CD4-positive, CD25-positive, alpha-beta regulatory T cell (primary cell): ENCODE measurements around the gene MYO3B. TPM values are rescaled to one million over a fixed set of nuclear protein-coding genes. Genes with fewer than 3 reads are reported as not detected.

Experiments used
- ATAC-seq, 2 donors: fragments of 150-1000 bp; cut with Tn5 transposase; one replicate each; pipeline ENCODE4 v1.10.0; 2021; ENCODE audit warnings: low read depth in 2 of 2, moderate number of reproducible peaks in 2 of 2, moderate library complexity in 1 of 2
- DNase-seq, 3 donors: peaks; one replicate each; pipeline versions ENCODE4 v3.0.0 to v3.0.0-alpha.2; 2012 to 2022; ENCODE audit warnings: mixed read lengths in 1 of 3
- H3K27ac ChIP-seq: one replicate; pipeline ENCODE4 v1.7.0; 2013; ENCODE audit warnings: mild to moderate bottlenecking, low read length; ENCODE audit not compliant: insufficient read depth, poor library complexity, severe bottlenecking
- H3K27me3 ChIP-seq: one replicate; pipeline ENCODE4 v1.7.0; 2013; ENCODE audit warnings: low read length; ENCODE audit not compliant: control insufficient read depth, insufficient read depth
- H3K36me3 ChIP-seq: one replicate; pipeline ENCODE4 v1.7.0; 2013; ENCODE audit warnings: mild to moderate bottlenecking, low read length, moderate library complexity; ENCODE audit not compliant: control insufficient read depth, insufficient read depth
- H3K4me1 ChIP-seq: 2 replicates; pipeline ENCODE4 v1.7.0; 2013; ENCODE audit warnings: mild to moderate bottlenecking, low read length; ENCODE audit not compliant: insufficient read depth, control insufficient read depth, poor library complexity, severe bottlenecking
- H3K4me3 ChIP-seq: one replicate; pipeline ENCODE4 v1.7.0; 2013; ENCODE audit warnings: low read depth, mild to moderate bottlenecking, low read length, moderate library complexity
- H3K9me3 ChIP-seq, 2 experiments: 1 replicate in 1 of 2; 2 replicates in 1 of 2; pipeline ENCODE4 v1.7.0; 2013; ENCODE audit warnings: low read length in 2 of 2, mild to moderate bottlenecking in 1 of 2, moderate library complexity in 1 of 2; ENCODE audit not compliant: control insufficient read depth in 2 of 2
- H3K27ac Mint-ChIP-seq, 3 donors: one replicate each; pipeline ENCODE4 v1.8.0; 2020 to 2022; ENCODE audit warnings: mild to moderate bottlenecking in 3 of 3, mixed read lengths in 3 of 3, moderate library complexity in 2 of 3
- H3K27me3 Mint-ChIP-seq: one replicate; pipeline ENCODE4 v1.8.0; 2022; ENCODE audit warnings: mild to moderate bottlenecking, mixed read lengths
- H3K36me3 Mint-ChIP-seq: one replicate; pipeline ENCODE4 v1.8.0; 2020; ENCODE audit warnings: mixed read lengths
- H3K4me1 Mint-ChIP-seq, 4 donors: one replicate each; pipeline ENCODE4 v1.8.0; 2020 to 2022; ENCODE audit warnings: mixed read lengths in 4 of 4, mild to moderate bottlenecking in 1 of 4
- H3K4me3 Mint-ChIP-seq, 4 donors: one replicate each; pipeline ENCODE4 v1.8.0; 2020 to 2022; ENCODE audit warnings: mild to moderate bottlenecking in 4 of 4, mixed read lengths in 4 of 4, moderate library complexity in 3 of 4
- H3K9me3 Mint-ChIP-seq, 7 donors: one replicate each; pipeline ENCODE4 v1.8.0; 2020 to 2022; ENCODE audit warnings: mixed read lengths in 7 of 7, mild to moderate bottlenecking in 3 of 7, moderate library complexity in 2 of 7
- polyA plus RNA-seq, 4 donors: library from polyadenylated mRNA; unstranded; fragments of 300-500 nt; fragmentation: Illumina TruSeq; gene quantifications; one replicate each; pipeline ENCODE4 v1.2.3, GENCODE V29; 2021
- total RNA-seq: library from RNA; stranded (reverse); gene quantifications from one replicate; pipeline ENCODE4 v1.2.3, GENCODE V29; 2022

MYO3B gene
- total and polyA plus RNA-seq, 5 donors from 2014 or later: not detected

DNA sequence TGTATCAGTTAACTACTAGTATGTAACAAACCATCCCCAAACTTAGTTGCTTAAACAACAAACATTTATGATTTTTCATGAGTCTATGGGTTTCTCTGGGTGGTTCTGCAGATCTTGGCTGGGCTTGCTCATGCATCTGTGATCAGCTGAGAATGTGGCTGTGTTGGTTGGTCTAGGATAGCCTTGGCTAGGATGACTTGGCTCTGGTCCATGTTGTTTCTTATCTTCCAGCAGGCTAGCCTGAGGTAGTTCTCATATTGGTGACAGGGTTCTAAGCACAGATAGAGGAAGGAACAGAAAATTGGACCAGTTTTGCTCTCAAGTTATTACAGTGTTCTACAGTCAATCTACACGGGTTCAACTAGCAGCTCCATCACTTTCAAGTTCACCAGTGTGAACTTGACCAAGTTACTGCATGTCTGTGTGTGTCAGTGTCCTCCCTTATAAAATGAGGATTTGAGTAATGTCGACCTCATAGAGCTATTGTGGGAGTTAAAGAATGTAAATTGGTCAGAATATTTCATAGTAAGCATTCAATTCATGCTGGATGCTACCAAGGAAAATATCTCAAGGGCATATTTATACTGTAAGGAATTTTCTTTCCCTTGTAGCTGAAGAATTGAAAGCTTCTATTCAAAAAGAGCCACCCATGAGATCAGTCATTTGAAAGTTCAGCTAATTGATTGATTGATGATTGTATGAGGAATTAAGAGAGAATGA, 65.3 kb downstream of the MYO3B start:
- Histone ChIP-seq H3K4me1 (no peaks in the 10 kb centered on the region), H3K36me3 (no peaks in the 10 kb centered on the region), H3K27me3 (no peaks in the 10 kb centered on the region), H3K27ac (no peak overlapping the region), H3K9me3 (no peaks in the 10 kb centered on the region), H3K4me3 (no peak overlapping the region)
- peaks cover 0 to 4% (median 0%) of the 10 kb centered on the region in 7 donors for H3K9me3 Mint-ChIP-seq
- H3K36me3 Mint-ChIP-seq: no peaks in the 10 kb centered on the region
- DNase-seq (no peak), ATAC-seq (no peak)
- no peak overlapping the region for H3K27ac Mint-ChIP-seq
- peaks cover 18% of the 10 kb centered on the region for H3K27me3 Mint-ChIP-seq
- no peaks in the 10 kb centered on the region for H3K4me1 Mint-ChIP-seq
- no peak overlapping the region for H3K4me3 Mint-ChIP-seq

DNA sequence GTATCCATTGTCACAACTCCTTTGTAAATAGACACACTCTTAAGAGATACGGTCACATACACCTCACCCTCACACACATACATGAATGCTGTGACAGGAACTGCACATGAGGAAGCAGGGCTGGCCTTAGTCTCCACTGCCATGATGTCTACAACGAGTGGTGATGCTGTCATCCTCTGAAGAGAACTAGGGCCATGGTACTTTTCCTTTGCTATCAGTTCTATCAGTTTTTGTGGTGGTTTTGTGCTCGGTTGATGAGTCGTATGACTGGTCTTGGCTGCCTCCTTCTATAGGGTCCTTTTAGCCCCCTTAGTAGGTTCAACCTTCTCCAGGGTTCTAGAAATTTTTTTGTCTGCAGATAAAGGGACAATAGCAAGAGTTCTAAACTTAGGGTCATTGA, 66.0 kb downstream of the MYO3B start:
- H3K27ac Mint-ChIP-seq: no peak overlapping the region
- Histone ChIP-seq H3K27ac (no peak overlapping the region), H3K27me3 (no peaks in the 10 kb centered on the region), H3K36me3 (no peaks in the 10 kb centered on the region), H3K4me3 (no peak overlapping the region), H3K4me1 (no peaks in the 10 kb centered on the region), H3K9me3 (no peaks in the 10 kb centered on the region)
- no peak overlapping the region for H3K4me3 Mint-ChIP-seq
- peaks cover 0 to 4% (median 0%) of the 10 kb centered on the region in 7 donors for H3K9me3 Mint-ChIP-seq
- ATAC-seq (no peak), DNase-seq (no peak)
- peaks cover 18% of the 10 kb centered on the region for H3K27me3 Mint-ChIP-seq
- H3K36me3 Mint-ChIP-seq: no peaks in the 10 kb centered on the region
- no peaks in the 10 kb centered on the region for H3K4me1 Mint-ChIP-seq

- H3K9me3 Mint-ChIP-seq: peaks cover 0 to 4% (median 0%) of the 10 kb centered on the region in 7 donors
- Histone ChIP-seq H3K27ac (no peak overlapping the region), H3K27me3 (no peaks in the 10 kb centered on the region), H3K36me3 (no peaks in the 10 kb centered on the region), H3K9me3 (no peaks in the 10 kb centered on the region), H3K4me1 (no peaks in the 10 kb centered on the region), H3K4me3 (no peak overlapping the region)
- H3K36me3 Mint-ChIP-seq: no peaks in the 10 kb centered on the region
- no peak overlapping the region for H3K27ac Mint-ChIP-seq
- H3K4me1 Mint-ChIP-seq: no peaks in the 10 kb centered on the region
- H3K4me3 Mint-ChIP-seq: no peak overlapping the region
- peaks cover 18% of the 10 kb centered on the region for H3K27me3 Mint-ChIP-seq
- DNase-seq (no peak), ATAC-seq (no peak)
Observed at GRCh38 chr2:170244555-170244954, 66.6 kb downstream of the MYO3B start.

DNA sequence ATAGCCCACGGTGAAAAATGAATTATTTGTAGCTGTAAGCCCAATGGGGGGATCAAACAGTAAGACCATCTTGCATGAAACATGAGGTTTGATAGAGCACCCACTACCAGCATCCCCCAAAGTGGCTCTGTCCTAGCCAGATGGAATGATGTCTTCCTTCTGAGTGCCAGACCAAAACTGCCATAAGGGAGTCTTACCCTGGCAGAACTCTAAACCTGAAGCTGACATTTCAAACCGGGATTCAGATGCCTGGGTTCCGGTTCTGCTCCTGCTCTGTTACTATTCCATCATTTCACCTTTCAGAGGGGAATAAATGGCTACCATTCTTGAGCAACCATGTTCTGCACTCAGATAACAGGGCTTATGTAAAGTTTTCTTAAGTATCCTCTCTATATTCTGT, 67.4 kb downstream of the MYO3B start:
- H3K4me3 ChIP-seq: no peak overlapping the region
- no peaks in the 10 kb centered on the region for H3K9me3 ChIP-seq
- Mint-ChIP-seq H3K27me3 (peaks cover 18% of the 10 kb centered on the region), H3K4me3 (no peak overlapping the region), H3K9me3 (peaks cover 0 to 5% (median 0%) of the 10 kb centered on the region in 7 donors), H3K36me3 (no peaks in the 10 kb centered on the region), H3K27ac (no peak overlapping the region), H3K4me1 (no peaks in the 10 kb centered on the region)
- H3K36me3 ChIP-seq: no peaks in the 10 kb centered on the region
- H3K27ac ChIP-seq: no peak overlapping the region
- H3K4me1 ChIP-seq: no peaks in the 10 kb centered on the region
- DNase-seq: no peak
- no peaks in the 10 kb centered on the region for H3K27me3 ChIP-seq
- ATAC-seq: no peak

- no peak overlapping the region for H3K27ac Mint-ChIP-seq
Observed at GRCh38 chr2:170247333-170247732, 69.4 kb downstream of the MYO3B start.

GRCh38 chr2:170247882-170248393, 70.0 kb downstream of the MYO3B start:
- H3K27ac Mint-ChIP-seq: no peak overlapping the region
- H3K4me3 ChIP-seq: no peak overlapping the region
- no peaks in the 10 kb centered on the region for H3K36me3 Mint-ChIP-seq
- no peak for ATAC-seq
- no peaks in the 10 kb centered on the region for H3K4me1 ChIP-seq
- H3K27me3 ChIP-seq: no peaks in the 10 kb centered on the region
- H3K4me3 Mint-ChIP-seq: no peak overlapping the region
- no peaks in the 10 kb centered on the region for H3K36me3 ChIP-seq
- H3K27me3 Mint-ChIP-seq: peaks cover 22% of the 10 kb centered on the region
- no peaks in the 10 kb centered on the region for H3K4me1 Mint-ChIP-seq
- peaks cover 0 to 7% (median 5%) of the 10 kb centered on the region in 7 donors for H3K9me3 Mint-ChIP-seq
- H3K27ac ChIP-seq: no peak overlapping the region
- DNase-seq: no peak
- no peaks in the 10 kb centered on the region for H3K9me3 ChIP-seq

More at GRCh38 chr2:170247333-170247732, 69.4 kb downstream of the MYO3B start:
- Mint-ChIP-seq H3K4me3 (no peak overlapping the region), H3K27me3 (peaks cover 24% of the 10 kb centered on the region), H3K36me3 (no peaks in the 10 kb centered on the region), H3K4me1 (no peaks in the 10 kb centered on the region), H3K9me3 (peaks cover 0 to 5% (median 2%) of the 10 kb centered on the region in 7 donors)
- ATAC-seq (no peak), DNase-seq (no peak)
- no peaks in the 10 kb centered on the region for H3K4me1 ChIP-seq
- no peaks in the 10 kb centered on the region for H3K36me3 ChIP-seq
- H3K4me3 ChIP-seq: no peak overlapping the region
- H3K27me3 ChIP-seq: no peaks in the 10 kb centered on the region
- H3K9me3 ChIP-seq: no peaks in the 10 kb centered on the region
- H3K27ac ChIP-seq: no peak overlapping the region

DNA sequence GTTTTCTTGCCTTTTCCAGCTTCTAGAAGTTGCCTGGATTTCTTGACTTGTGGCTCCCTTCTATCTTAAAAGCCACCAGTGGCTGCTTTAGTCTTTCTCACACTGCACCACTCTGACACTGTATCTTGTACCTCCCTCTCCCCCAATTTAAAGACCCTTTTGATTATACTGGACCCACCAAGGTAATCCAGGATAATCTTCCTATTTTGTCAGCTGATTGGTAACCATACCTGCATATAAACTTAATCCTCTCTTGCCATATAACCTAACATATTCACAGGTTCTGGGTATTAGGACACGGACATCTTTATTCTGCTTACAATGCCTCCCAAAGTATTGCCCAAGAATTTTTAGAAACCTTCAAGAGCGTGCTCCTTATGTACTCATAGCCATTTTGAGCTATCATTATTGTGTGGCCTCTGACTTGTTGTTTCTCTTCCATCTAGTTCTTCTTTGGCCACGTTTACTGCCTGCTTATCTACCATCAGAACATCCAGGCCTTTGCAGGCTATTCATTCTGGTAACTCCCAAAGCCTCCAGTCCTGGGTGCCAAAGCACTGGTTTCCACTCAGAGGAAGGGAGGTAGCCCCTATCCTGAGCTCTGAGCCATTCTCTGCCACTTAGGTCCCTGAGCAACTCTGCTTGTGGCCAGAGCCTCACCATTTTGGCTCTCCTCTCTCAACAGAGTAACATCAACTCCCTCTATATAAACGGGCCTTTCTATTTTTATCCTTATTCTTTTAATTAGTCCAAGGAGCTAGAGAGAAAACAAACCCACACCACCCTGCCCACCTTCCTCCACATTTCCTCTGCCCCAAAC, 70.8 kb downstream of the MYO3B start:
- Histone ChIP-seq H3K4me1 (no peaks in the 10 kb centered on the region), H3K4me3 (no peak overlapping the region), H3K9me3 (no peaks in the 10 kb centered on the region), H3K27ac (no peak overlapping the region), H3K36me3 (no peaks in the 10 kb centered on the region), H3K27me3 (no peaks in the 10 kb centered on the region)
- H3K4me1 Mint-ChIP-seq: no peaks in the 10 kb centered on the region
- no peak for ATAC-seq
- peaks cover 20% of the 10 kb centered on the region for H3K27me3 Mint-ChIP-seq
- peaks cover 0 to 8% (median 5%) of the 10 kb centered on the region in 7 donors for H3K9me3 Mint-ChIP-seq
- H3K36me3 Mint-ChIP-seq: no peaks in the 10 kb centered on the region
- no peak overlapping the region for H3K4me3 Mint-ChIP-seq
- no peak for DNase-seq
- H3K27ac Mint-ChIP-seq: no peak overlapping the region
